GM12878 (cell line): Measurements from ENCODE around the gene CACNA2D1. TPM values are rescaled to one million over a fixed set of nuclear protein-coding genes. Genes with fewer than 3 reads are reported as not detected.
A peak's percentile ranks its signal among the peaks of the same experiment; 100 is the strongest.

Experiments
- HCFC1 ChIP-seq: fragments of 150-350 bp; IDR thresholded peaks from 2 replicates; pipeline ENCODE4 v1.6.1; 2014; ENCODE audit warnings: low read length
- HDGF ChIP-seq: fragments of 450-650 bp; IDR thresholded peaks from 2 replicates; pipeline ENCODE4 v1.6.1; 2016; ENCODE audit warnings: antibody characterized with exemption
- HSF1 ChIP-seq: fragments of 150-350 bp; IDR thresholded peaks from 2 replicates; pipeline ENCODE4 v1.6.1; 2014; ENCODE audit warnings: mild to moderate bottlenecking, low read depth, low read length
- IKZF2 ChIP-seq, 2 experiments: fragments of 450-650 bp; IDR thresholded peaks; 2 replicates each; pipeline ENCODE4 v1.6.1; 2017; ENCODE audit warnings: mild to moderate bottlenecking in 2 of 2, moderate library complexity in 2 of 2
- IRF3 ChIP-seq: fragments of 450-650 bp; IDR thresholded peaks from 2 replicates; pipeline ENCODE4 v1.6.1; 2014; ENCODE audit warnings: mild to moderate bottlenecking
- PAX8 ChIP-seq: fragments of 450-650 bp; IDR thresholded peaks from 2 replicates; pipeline ENCODE4 v1.6.1; 2017; ENCODE audit warnings: mild to moderate bottlenecking, moderate library complexity
- RAD21 ChIP-seq: IDR thresholded peaks from 2 replicates; pipeline ENCODE4 v1.6.1; 2011; ENCODE audit warnings: mild to moderate bottlenecking, low read depth, low read length, moderate library complexity; ENCODE audit not compliant: insufficient read depth
- RUNX3 ChIP-seq: IDR thresholded peaks from 2 replicates; pipeline ENCODE4 v1.6.1; 2012; ENCODE audit warnings: low read length, inconsistent platforms
- SPI1 ChIP-seq: IDR thresholded peaks from 2 replicates; pipeline ENCODE4 v1.6.1; 2011; ENCODE audit warnings: low read depth, mild to moderate bottlenecking, low read length, moderate library complexity, borderline replicate concordance; ENCODE audit not compliant: insufficient read depth
- SUPT20H ChIP-seq: IDR thresholded peaks from 2 replicates; pipeline ENCODE4 v1.6.1; 2011; ENCODE audit warnings: low read depth, mild to moderate bottlenecking, low read length, moderate library complexity, borderline replicate concordance; ENCODE audit not compliant: control insufficient read depth
- polyA plus RNA-seq, 11 experiments: library from polyadenylated mRNA; depleted of rRNA in 4 of 11; unstranded in 6 of 11; stranded (reverse) in 5 of 11; fragments of >200 nt; fragmentation: Nextera tagmentation in 4 of 11; fragmentation: Illumina TruSeq in 1 of 11; extraction: Ambion mirVana in 4 of 11; extraction: Trizol in 1 of 11; gene quantifications; 1 replicate in 1 of 11; 2 replicates in 10 of 11; pipeline versions ENCODE4 v1.2.1 to v1.2.3, GENCODE V29; 2011 to 2016; ENCODE audit warnings: inconsistent platforms in 2 of 11, missing spikeins in 2 of 11, low read depth in 1 of 11
- total RNA-seq, 4 experiments: library from RNA; depleted of rRNA in 3 of 4; stranded (reverse); fragments of >200 nt in 3 of 4; fragmentation: Illumina TruSeq in 1 of 4; extraction: Trizol in 1 of 4; gene quantifications; 2 replicates each; pipeline versions ENCODE4 v1.2.1 to v1.2.3, GENCODE V29; 2013 to 2021
- TF ChIP-seq, protein P1 (sequence below): fragments of 450-650 bp; conservative IDR thresholded peaks from 2 replicates; pipeline ENCODE4 v1.6.1; 2017; ENCODE audit warnings: mild to moderate bottlenecking, moderate library complexity

The CACNA2D1 gene
- total and polyA plus RNA-seq, 10 of the 15 experiments (the other 5 are each of a cell fraction or from before 2014, with no cell fraction given): 0.14 to 14.8 (median 0.97) TPM

GRCh38 chr7:82247814-82248433 is 195.7 kb downstream of the CACNA2D1 start (continued):
- TF ChIP-seq RUNX3 (no peak), RAD21 (0 out of 2 replicates have a peak, but pooled peaks have one; percentile 10), IKZF2 (IDR thresholded peaks at IDR 0.05) (peak in 1 of 2 experiments; percentile 22; a peak in 2 of 4 replicates), SUPT20H (no peak), HSF1 (no peak), SPI1 (0 out of 2 replicates have a peak, but pooled peaks have one; percentile 26), HDGF (no peak), PAX8 (no peak), IRF3 (no peak), HCFC1 (no peak)
- TF ChIP-seq, protein P1, sequence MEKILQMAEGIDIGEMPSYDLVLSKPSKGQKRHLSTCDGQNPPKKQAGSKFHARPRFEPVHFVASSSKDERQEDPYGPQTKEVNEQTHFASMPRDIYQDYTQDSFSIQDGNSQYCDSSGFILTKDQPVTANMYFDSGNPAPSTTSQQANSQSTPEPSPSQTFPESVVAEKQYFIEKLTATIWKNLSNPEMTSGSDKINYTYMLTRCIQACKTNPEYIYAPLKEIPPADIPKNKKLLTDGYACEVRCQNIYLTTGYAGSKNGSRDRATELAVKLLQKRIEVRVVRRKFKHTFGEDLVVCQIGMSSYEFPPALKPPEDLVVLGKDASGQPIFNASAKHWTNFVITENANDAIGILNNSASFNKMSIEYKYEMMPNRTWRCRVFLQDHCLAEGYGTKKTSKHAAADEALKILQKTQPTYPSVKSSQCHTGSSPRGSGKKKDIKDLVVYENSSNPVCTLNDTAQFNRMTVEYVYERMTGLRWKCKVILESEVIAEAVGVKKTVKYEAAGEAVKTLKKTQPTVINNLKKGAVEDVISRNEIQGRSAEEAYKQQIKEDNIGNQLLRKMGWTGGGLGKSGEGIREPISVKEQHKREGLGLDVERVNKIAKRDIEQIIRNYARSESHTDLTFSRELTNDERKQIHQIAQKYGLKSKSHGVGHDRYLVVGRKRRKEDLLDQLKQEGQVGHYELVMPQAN: no peak
- TF ChIP-seq, all 136 proteins: peak for 5
